Hepatocyte (in vitro differentiated cells): ENCODE data around the gene MYO1E. TPM values are rescaled to one million over a fixed set of nuclear protein-coding genes. Genes with fewer than 3 reads are reported as not detected.

Source experiments
- DNase-seq: peaks from one replicate; pipeline ENCODE4 v3.0.0-alpha.2; 2016; ENCODE audit warnings: low spot score
- H2AFZ ChIP-seq: fragments of 200-600 bp; sonication (generic); 2 replicates; pipeline ENCODE4 v1.6.0; 2016; ENCODE audit warnings: antibody characterized with exemption, mild to moderate bottlenecking
- H3K27ac ChIP-seq: fragments of 200-600 bp; sonication (generic); 2 replicates; pipeline ENCODE4 v1.5.1; 2016; ENCODE audit warnings: mild to moderate bottlenecking
- H3K27me3 ChIP-seq: fragments of 200-600 bp; sonication (generic); 2 replicates; pipeline ENCODE4 v1.6.1; 2016
- H3K36me3 ChIP-seq: fragments of 200-600 bp; sonication (generic); replicated peaks from 2 replicates; pipeline ENCODE4 v1.5.1; 2016; ENCODE audit warnings: low read depth; ENCODE audit not compliant: insufficient read depth
- H3K4me1 ChIP-seq: fragments of 200-600 bp; sonication (generic); 2 replicates; pipeline ENCODE4 v1.5.1; 2016; ENCODE audit warnings: mild to moderate bottlenecking, moderate library complexity; ENCODE audit not compliant: insufficient read depth
- H3K4me2 ChIP-seq: fragments of 200-600 bp; sonication (generic); 2 replicates; pipeline ENCODE4 v1.6.0; 2016
- H3K4me3 ChIP-seq: fragments of 200-600 bp; sonication (generic); 2 replicates; pipeline ENCODE4 v1.5.1; 2016; ENCODE audit warnings: mild to moderate bottlenecking
- H3K79me2 ChIP-seq: fragments of 200-600 bp; sonication (generic); 2 replicates; pipeline ENCODE4 v1.6.0; 2017; ENCODE audit warnings: mild to moderate bottlenecking
- H3K9me2 ChIP-seq: fragments of 200-600 bp; sonication (generic); replicated peaks from 2 replicates; pipeline ENCODE4 v1.6.0; 2017; ENCODE audit warnings: mild to moderate bottlenecking; ENCODE audit not compliant: insufficient read depth
- H3K9me3 ChIP-seq: fragments of 200-600 bp; sonication (generic); 2 replicates; pipeline ENCODE4 v1.5.1; 2016; ENCODE audit warnings: low read depth, mild to moderate bottlenecking
- H4K20me1 ChIP-seq: fragments of 200-600 bp; sonication (generic); 2 replicates; pipeline ENCODE4 v1.6.0; 2016; ENCODE audit warnings: mild to moderate bottlenecking; ENCODE audit not compliant: insufficient read depth, poor library complexity, severe bottlenecking
- CTCF ChIP-seq: fragments of 200-600 bp; sonication (generic); IDR thresholded peaks from 2 replicates; pipeline ENCODE4 v1.5.1; 2016; ENCODE audit warnings: antibody characterized with exemption, mild to moderate bottlenecking; ENCODE audit not compliant: poor library complexity
- EZH2 ChIP-seq: fragments of 200-600 bp; sonication (generic); IDR thresholded peaks from 2 replicates; pipeline ENCODE4 v1.6.1; 2016; ENCODE audit warnings: antibody characterized with exemption, mild to moderate bottlenecking, borderline replicate concordance
- EZH2phosphoT487 ChIP-seq: fragments of 200-600 bp; sonication (generic); IDR thresholded peaks from one replicate; pipeline ENCODE4 v1.6.1; 2018; ENCODE audit warnings: antibody characterized with exemption, mild to moderate bottlenecking, low read depth, moderate library complexity; ENCODE audit not compliant: unreplicated experiment, severe bottlenecking
- WGBS: methylation state at CpG from one replicate; pipeline ENCODE4 v1.1.6; 2016; ENCODE audit warnings: low lambda C conversion rate; ENCODE audit errors: missing lambda C conversion rate; 5-methylcytosine and 5-hydroxymethylcytosine counted together
- polyA plus RNA-seq: library from polyadenylated mRNA; unstranded; fragments of >200 nt; fragmentation: Nextera tagmentation; extraction: Ambion mirVana; gene quantifications from 2 replicates; pipeline ENCODE4 v1.2.1, GENCODE V29; 2016
- total RNA-seq: library from RNA; depleted of rRNA; stranded (reverse); fragments of >200 nt; gene quantifications from 2 replicates; pipeline ENCODE4 v1.2.3, GENCODE V29; 2014

The MYO1E gene
- total and polyA plus RNA-seq, 2 experiments from 2014 or later: 107 to 111 TPM

- H3K9me3 ChIP-seq: no peaks in the 10 kb centered on the region
- H3K4me3 ChIP-seq: no peak overlapping the region
- WGBS: 53% methylated on average over 7 of the region's 7 CpGs
- H3K9me2 ChIP-seq: no peaks in the 10 kb centered on the region
- peaks cover 91% of the 10 kb centered on the region for H3K79me2 ChIP-seq
- peak; percentile 23 for DNase-seq
- no peaks in the 10 kb centered on the region for H3K27me3 ChIP-seq
- no peak overlapping the region for H3K4me2 ChIP-seq
- no peaks in the 10 kb centered on the region for H3K36me3 ChIP-seq
- H2AFZ ChIP-seq: no peak overlapping the region
- H4K20me1 ChIP-seq: peaks cover 9% of the 10 kb centered on the region
- H3K4me1 ChIP-seq: peaks cover 4% of the 10 kb centered on the region
- no peak for TF ChIP-seq EZH2phosphoT487
- no peak for TF ChIP-seq CTCF
- TF ChIP-seq EZH2: no peak
- H3K27ac ChIP-seq: peak overlapping the region; percentile 29
Measured at GRCh38 chr15:59366333-59367021, 6.2 kb downstream of the MYO1E start.

GRCh38 chr15:59364248-59364647 lies 8.4 kb downstream of the MYO1E start:
- DNase-seq: no peak
- H3K4me1 ChIP-seq: peaks cover 4% of the 10 kb centered on the region
- H3K9me3 ChIP-seq: no peaks in the 10 kb centered on the region
- H3K4me3 ChIP-seq: no peak overlapping the region
- H3K79me2 ChIP-seq: peaks cover 92% of the 10 kb centered on the region
- H3K36me3 ChIP-seq: no peaks in the 10 kb centered on the region
- H3K9me2 ChIP-seq: no peaks in the 10 kb centered on the region
- H3K4me2 ChIP-seq: no peak overlapping the region
- H2AFZ ChIP-seq: no peak overlapping the region
- H3K27me3 ChIP-seq: no peaks in the 10 kb centered on the region
- peaks cover 5% of the 10 kb centered on the region for H4K20me1 ChIP-seq
- TF ChIP-seq EZH2 (no peak), EZH2phosphoT487 (no peak), CTCF (no peak)
- no peak overlapping the region for H3K27ac ChIP-seq
- WGBS: 90% methylated on average over 4 of the region's 4 CpGs

GRCh38 chr15:59362331-59362730 lies 10.3 kb downstream of the MYO1E start:
- Histone ChIP-seq H3K27me3 (no peaks in the 10 kb centered on the region), H3K4me3 (no peak overlapping the region), H3K27ac (no peak overlapping the region), H2AFZ (no peak overlapping the region), H3K9me2 (no peaks in the 10 kb centered on the region), H3K9me3 (no peaks in the 10 kb centered on the region), H4K20me1 (peaks cover 5% of the 10 kb centered on the region), H3K4me2 (no peak overlapping the region), H3K79me2 (peaks cover 85% of the 10 kb centered on the region), H3K4me1 (peaks cover 4% of the 10 kb centered on the region), H3K36me3 (no peaks in the 10 kb centered on the region)
- WGBS: 90% methylated on average over 2 of the region's 2 CpGs
- no peak for TF ChIP-seq CTCF
- no peak for TF ChIP-seq EZH2phosphoT487
- no peak for TF ChIP-seq EZH2
- DNase-seq: no peak
